Activated CD8-positive, alpha-beta memory T cell treated with anti-CD3 and anti-CD28 coated beads for 1 hour (primary cell): Measurements from ENCODE around the gene DNALI1.
"Not testable (repeated sequence)": the region's sequence is repeated elsewhere in the genome, so short reads cannot be mapped to it uniquely, and the experiment has no call there.

Source experiments
- DNase-seq, 2 donors: peaks; one replicate each; pipeline ENCODE4 v3.0.0-alpha.2; 2020; ENCODE audit warnings: low read depth in 1 of 2; ENCODE audit errors: extremely low read depth in 1 of 2

DNALI1 gene

GRCh38 chr1:37553927-37554808 is 2.6 kb upstream of the DNALI1 start, which contains the start of gene SNIP1:
SNIP1 (minus strand) TSS chr1:37554293; CDS start chr1:37554229, 64 bp downstream.
- peak; percentile 73 to 77 for DNase-seq

GRCh38 chr1:37557402-37557801 is 662 bp downstream of the DNALI1 start:
- no peak for DNase-seq

- no peak for DNase-seq
Measured at GRCh38 chr1:37558411-37558810, 1.7 kb downstream of the DNALI1 start.

GRCh38 chr1:37559080-37559479 is 2.3 kb downstream of the DNALI1 start:
- no peak for DNase-seq

GRCh38 chr1:37559957-37560379 is 3.2 kb downstream of the DNALI1 start:
- DNase-seq = not testable (repeated sequence)

GRCh38 chr1:37560401-37561132 is 3.8 kb downstream of the DNALI1 start:
- no peak for DNase-seq

- DNase-seq = no peak
Measured at GRCh38 chr1:37561133-37562132, 4.7 kb downstream of the DNALI1 start.

- no peak for DNase-seq
Measured at GRCh38 chr1:37562984-37563383, 6.2 kb downstream of the DNALI1 start.

- no peak for DNase-seq
Measured at GRCh38 chr1:37564892-37565291, 8.2 kb downstream of the DNALI1 start.

- no peak for DNase-seq
Measured at GRCh38 chr1:37567023-37567422, 10.3 kb downstream of the DNALI1 start.

GRCh38 chr1:37570528-37571334 is 14.0 kb downstream of the DNALI1 start:
- no peak for DNase-seq

GRCh38 chr1:37574834-37575480 is 18.2 kb downstream of the DNALI1 start:
- DNase-seq = no peak

- no peak for DNase-seq
Measured at GRCh38 chr1:37575692-37576091, 19.0 kb downstream of the DNALI1 start.

GRCh38 chr1:37584544-37584943 is 27.8 kb downstream of the DNALI1 start:
- DNase-seq = not testable (repeated sequence)

- DNase-seq = no peak
Measured at GRCh38 chr1:37588939-37589338, 32.2 kb downstream of the DNALI1 start.

- no peak for DNase-seq
Measured at GRCh38 chr1:37593726-37594125, 37.0 kb downstream of the DNALI1 start.

- DNase-seq = peak; percentile 87 to 95
Measured at GRCh38 chr1:37595440-37596181, 38.9 kb downstream of the DNALI1 start, which contains the start of gene GNL2. GNL2 (minus strand) TSS chr1:37595937; CDS start chr1:37595822, 115 bp downstream.

- no peak for DNase-seq
Measured at GRCh38 chr1:37596182-37596667, 39.5 kb downstream of the DNALI1 start.
